Ovary (tissue), 3 donors: ENCODE data around the gene GYPC.

Experiments used
- CTCF ChIP-seq, 3 donors: fragments of 450-650 bp in 2 of 3; fragments of 200-600 bp in 1 of 3; IDR thresholded peaks; one replicate each; pipeline versions ENCODE4 v1.5.1 to v1.8.0; 2016 to 2022; ENCODE audit warnings: antibody characterized with exemption in 3 of 3, mild to moderate bottlenecking in 1 of 3
- EP300 ChIP-seq: sonication (generic); formaldehyde crosslinking; IDR thresholded peaks from one replicate; pipeline ENCODE4 v1.6.1; 2017; ENCODE audit warnings: antibody characterized with exemption
- POLR2A ChIP-seq: fragments of 450-650 bp; IDR thresholded peaks from one replicate; pipeline ENCODE4 v1.6.1; 2017; ENCODE audit warnings: antibody characterized with exemption, mild to moderate bottlenecking, moderate library complexity
- donor health status: DM: no; HTN: no; CAD: no.

GRCh38 chr2:126649101-126649500 lies 6.9 kb upstream of the GYPC start:
- no peak for TF ChIP-seq CTCF (IDR thresholded peaks at IDR 0.05)
- TF ChIP-seq POLR2A, result no peak
- TF ChIP-seq EP300, result no peak
